HCT116 (cell line): ENCODE data around the gene ARSB. TPM values are rescaled to one million over a fixed set of nuclear protein-coding genes. Genes with fewer than 3 reads are reported as not detected.

Source experiments
- ATAC-seq: fragments of 200-7000 bp; cut with Tn5 transposase; 2 replicates; pipeline ENCODE4 v1.9.1; 2020; ENCODE audit warnings: mild to moderate bottlenecking, moderate library complexity
- BruUV-seq: library from RNA; stranded (reverse); fragments of 400-500 nt; replicated peaks from 2 replicates; lab custom pipeline; 2021; lab: Mats Ljungman, UMichigan
- CTCF ChIA-PET: fragments of 300-600 bp; sonication (Branson Sonifier 250); formaldehyde crosslinking; loops from one replicate; lab custom pipeline; 2021; ENCODE audit warnings: antibody characterized with exemption; lab: Charles Lee
- POLR2A ChIA-PET: fragments of 300-600, 350-600 bp; sonication (Branson Sonifier 250); formaldehyde crosslinking; loops from one replicate; lab custom pipeline; 2021; ENCODE audit warnings: antibody characterized with exemption; lab: Charles Lee
- RAD21 ChIA-PET, 2 experiments: fragments of 300-600 bp; sonication (Branson Sonifier 250); formaldehyde crosslinking; loops; one replicate each; lab custom pipeline; 2023; ENCODE audit warnings: low total read pairs in 2 of 2; ENCODE audit not compliant: uncharacterized antibody in 2 of 2, unreplicated experiment in 2 of 2, low non-redundant PET in 1 of 2; lab: Charles Lee
- DNase-seq: peaks from one replicate; pipeline ENCODE4 v3.0.0-alpha.2; 2010; ENCODE audit warnings: low read depth, low spot score
- H2AFZ ChIP-seq: fragments of 200-600 bp; shearing (Covaris generic), sonication (generic); 2 replicates; pipeline ENCODE4 v1.6.1; 2017; ENCODE audit warnings: low read depth, mixed run types, mixed read lengths, antibody characterized with exemption, low read length; ENCODE audit not compliant: poor library complexity, severe bottlenecking
- H3K27ac ChIP-seq: 2 replicates; pipeline ENCODE4 v1.5.1; 2012; ENCODE audit warnings: low read depth, low read length
- H3K27me3 ChIP-seq: fragments of 200-600 bp; sonication (generic); 2 replicates; pipeline ENCODE4 v1.6.1; 2016; ENCODE audit warnings: mixed run types, low read length, mixed read lengths; ENCODE audit not compliant: insufficient read depth
- H3K36me3 ChIP-seq, 2 experiments: fragments of 200-500 bp in 1 of 2; fragments of 200-600 bp in 1 of 2; sonication (Bioruptor generic) in 1 of 2; sonication (generic) in 1 of 2; 2 replicates each; pipeline versions ENCODE4 v1.5.1 to v1.6.1; 2014 to 2016; ENCODE audit warnings: low read length in 2 of 2, inconsistent platforms in 1 of 2, mixed read lengths in 1 of 2, mixed run types in 1 of 2; ENCODE audit not compliant: insufficient read depth in 2 of 2, control insufficient read depth in 1 of 2
- H3K4me1 ChIP-seq, 2 experiments: fragments of 200-600 bp in 1 of 2; sonication (generic) in 1 of 2; 2 replicates each; pipeline versions ENCODE4 v1.5.1 to v1.6.1; 2012 to 2017; ENCODE audit warnings: low read length in 2 of 2, inconsistent platforms in 1 of 2, mild to moderate bottlenecking in 1 of 2, mixed read lengths in 1 of 2, mixed run types in 1 of 2, moderate library complexity in 1 of 2; ENCODE audit not compliant: insufficient read depth in 2 of 2, control insufficient read depth in 1 of 2
- H3K4me2 ChIP-seq: fragments of 200-600 bp; sonication (generic); 2 replicates; pipeline ENCODE4 v1.6.1; 2017; ENCODE audit warnings: mixed run types, low read length, mixed read lengths
- H3K4me3 ChIP-seq, 2 experiments: fragments of 200-600 bp in 1 of 2; sonication (generic) in 1 of 2; replicated peaks in 1 of 2; 2 replicates each; pipeline ENCODE4 v1.5.1; 2011 to 2016; ENCODE audit warnings: low read length in 2 of 2, control low read depth in 1 of 2, low read depth in 1 of 2, mild to moderate bottlenecking in 1 of 2, mixed read lengths in 1 of 2, mixed run types in 1 of 2
- H3K79me2 ChIP-seq: fragments of 200-600 bp; sonication (generic); 2 replicates; pipeline ENCODE4 v1.6.1; 2017; ENCODE audit warnings: mild to moderate bottlenecking, mixed run types, low read length, moderate library complexity, mixed read lengths; ENCODE audit not compliant: insufficient read depth
- H3K9ac ChIP-seq: fragments of 200-600 bp; sonication (generic); 2 replicates; pipeline ENCODE4 v1.6.1; 2016; ENCODE audit warnings: low read length, mixed read lengths
- H3K9me2 ChIP-seq: fragments of 200-600 bp; sonication (generic), shearing (Covaris generic); 2 replicates; pipeline ENCODE4 v1.6.1; 2017; ENCODE audit warnings: mixed run types, mild to moderate bottlenecking, moderate library complexity; ENCODE audit not compliant: insufficient read depth
- H3K9me3 ChIP-seq, 2 experiments: fragments of 200-500 bp in 1 of 2; fragments of 200-600 bp in 1 of 2; sonication (Bioruptor generic) in 1 of 2; sonication (generic) in 1 of 2; 2 replicates each; pipeline ENCODE4 v1.6.1; 2014 to 2017; ENCODE audit warnings: low read length in 2 of 2, mixed read lengths in 2 of 2, inconsistent platforms in 1 of 2, low read depth in 1 of 2, mild to moderate bottlenecking in 1 of 2, mixed run types in 1 of 2, moderate library complexity in 1 of 2; ENCODE audit not compliant: control insufficient read depth in 1 of 2, insufficient read depth in 1 of 2
- H4K20me1 ChIP-seq: fragments of 200-600 bp; sonication (generic), shearing (Covaris generic); 2 replicates; pipeline ENCODE4 v1.6.1; 2017; ENCODE audit warnings: mixed run types, mild to moderate bottlenecking, moderate library complexity; ENCODE audit not compliant: insufficient read depth
- CBX3 ChIP-seq: IDR thresholded peaks from 2 replicates; pipeline ENCODE4 v1.6.1; 2012; ENCODE audit warnings: low read depth
- CEBPB ChIP-seq: IDR thresholded peaks from 2 replicates; pipeline ENCODE4 v1.6.1; 2012; ENCODE audit warnings: low read depth
- ELF1 ChIP-seq: IDR thresholded peaks from 2 replicates; pipeline ENCODE4 v1.6.1; 2012; ENCODE audit warnings: low read depth, borderline replicate concordance
- FOSL1 ChIP-seq: IDR thresholded peaks from 2 replicates; pipeline ENCODE4 v1.6.1; 2012; ENCODE audit warnings: low read depth
- MAX ChIP-seq: IDR thresholded peaks from 2 replicates; pipeline ENCODE4 v1.6.1; 2012
- POLR2A ChIP-seq: IDR thresholded peaks from 2 replicates; pipeline ENCODE4 v1.7.0; 2011; ENCODE audit warnings: borderline replicate concordance; ENCODE audit not compliant: insufficient read depth, insufficient read length; ENCODE audit errors: extremely low read depth
- POLR2AphosphoS5 ChIP-seq: IDR thresholded peaks from 2 replicates; pipeline ENCODE4 v1.6.1; 2011; ENCODE audit warnings: mild to moderate bottlenecking, low read depth, low read length, moderate library complexity
- SIN3A ChIP-seq: IDR thresholded peaks from 2 replicates; pipeline ENCODE4 v1.6.1; 2012; ENCODE audit warnings: low read depth
- SP1 ChIP-seq: IDR thresholded peaks from 2 replicates; pipeline ENCODE4 v1.6.1; 2012; ENCODE audit warnings: low read depth
- TCF7L2 ChIP-seq: IDR thresholded peaks from 2 replicates; pipeline ENCODE4 v1.7.0; 2011; ENCODE audit warnings: borderline replicate concordance, inconsistent platforms; ENCODE audit not compliant: insufficient read depth, insufficient read length; ENCODE audit errors: extremely low read depth
- YY1 ChIP-seq: IDR thresholded peaks from 2 replicates; pipeline ENCODE4 v1.6.1; 2011; ENCODE audit warnings: low read length, low read depth, moderate library complexity, mild to moderate bottlenecking; ENCODE audit not compliant: insufficient replicate concordance; ENCODE audit errors: extremely low read depth
- ZFX ChIP-seq: fragments of 450-650 bp; IDR thresholded peaks from 2 replicates; pipeline ENCODE4 v1.6.1; 2017
- ZNF274 ChIP-seq: fragments of 200-500 bp; sonication (Bioruptor generic); IDR thresholded peaks from 2 replicates; pipeline ENCODE4 v1.6.1; 2014; ENCODE audit warnings: mild to moderate bottlenecking, low read depth, low read length, inconsistent platforms
- intact Hi-C: fragments of 100-400 bp; cut with micrococcal nuclease; formaldehyde crosslinking; loops from 2 replicates; pipeline ENCODE4 v1.10.0; 2022
- total RNA-seq: library from RNA; stranded (reverse); gene quantifications from one replicate; pipeline ENCODE4 v1.2.1, GENCODE V29; 2021; ENCODE audit not compliant: unreplicated experiment
- TF ChIP-seq, protein P1 (sequence below): IDR thresholded peaks from 2 replicates; pipeline ENCODE4 v1.6.1; 2012

ARSB gene
- total RNA-seq, 1 experiment from 2014 or later: 4.8 TPM

DNA sequence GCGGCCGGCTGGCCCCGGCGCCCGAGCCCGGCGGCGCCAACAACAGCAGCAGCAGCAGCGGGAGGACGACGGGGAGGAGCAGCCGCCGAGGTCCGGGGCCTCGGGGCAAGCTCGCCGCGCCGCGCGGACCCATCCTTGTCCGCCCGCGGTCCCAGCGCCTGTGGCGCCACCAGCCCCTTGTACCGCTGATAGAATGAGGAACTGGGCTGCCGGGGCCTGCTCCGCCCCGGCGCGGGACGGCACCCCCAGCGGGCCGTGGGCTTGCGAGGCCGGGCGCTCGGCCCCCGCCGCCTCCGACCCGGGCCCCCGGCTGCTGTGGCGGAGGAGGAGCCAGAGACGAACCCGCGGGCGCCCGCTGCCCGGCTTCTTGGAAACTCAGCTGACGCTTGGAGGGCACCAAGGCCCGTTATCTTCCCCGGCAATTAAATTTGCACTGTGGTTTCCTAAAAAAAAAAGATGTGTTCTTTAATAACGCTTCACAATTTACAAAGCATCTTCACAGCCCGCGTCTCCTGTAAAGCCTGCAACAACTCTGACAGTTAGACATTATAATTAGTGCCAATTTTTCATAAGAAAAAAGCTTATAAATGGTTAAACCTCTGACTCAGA, at the start of gene ARSB (continued):
- no peak for TF ChIP-seq TCF7L2
- no peak for TF ChIP-seq CEBPB
- TF ChIP-seq POLR2A: no peak
- TF ChIP-seq ZFX: peak; percentile 90
- peak; percentile 84 for TF ChIP-seq SIN3A
- no peak for TF ChIP-seq POLR2AphosphoS5

DNA sequence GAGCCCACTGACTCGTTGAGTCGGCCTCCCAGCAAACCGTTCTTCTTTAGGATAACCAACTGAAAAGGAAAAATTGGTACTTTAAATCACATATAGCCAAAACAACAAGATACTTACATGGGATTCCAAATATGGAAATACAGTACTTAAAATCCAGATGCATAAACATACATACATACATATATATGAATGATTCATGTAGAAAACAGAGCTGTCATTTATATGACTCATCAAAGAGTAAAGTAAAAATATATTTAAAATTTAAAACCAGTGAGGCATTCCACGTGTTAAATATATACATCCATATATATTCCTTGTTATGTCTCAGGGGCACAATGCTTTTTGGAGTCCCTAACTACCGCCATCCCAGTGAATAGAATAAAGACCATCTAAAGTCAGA, 47.7 kb upstream of the ARSB start:
- ChIA-PET CTCF (interaction anchor here (1.4 kb wide), 1 partner anchor 8 kb away, joined by 3 read pairs; no protein-coding TSS in a partner anchor), RAD21 (no interaction called here), POLR2A (no interaction called here)
- Histone ChIP-seq H3K4me1 (no peaks in the 10 kb centered on the region), H3K9me3 (no peaks in the 10 kb centered on the region), H2AFZ (no peak overlapping the region), H4K20me1 (no peaks in the 10 kb centered on the region), H3K27ac (no peak overlapping the region), H3K36me3 (no peaks in the 10 kb centered on the region), H3K4me2 (no peak overlapping the region), H3K4me3 (no peak overlapping the region), H3K27me3 (no peaks in the 10 kb centered on the region), H3K79me2 (no peaks in the 10 kb centered on the region), H3K9me2 (no peaks in the 10 kb centered on the region), H3K9ac (no peak overlapping the region)
- ATAC-seq (no peak), DNase-seq (no peak)
- TF ChIP-seq ELF1 (no peak), TCF7L2 (no peak), ZNF274 (no peak), POLR2A (no peak), YY1 (no peak), SP1 (no peak), FOSL1 (no peak), CBX3 (no peak), ZFX (no peak), MAX (no peak)
- TF ChIP-seq, protein P1, sequence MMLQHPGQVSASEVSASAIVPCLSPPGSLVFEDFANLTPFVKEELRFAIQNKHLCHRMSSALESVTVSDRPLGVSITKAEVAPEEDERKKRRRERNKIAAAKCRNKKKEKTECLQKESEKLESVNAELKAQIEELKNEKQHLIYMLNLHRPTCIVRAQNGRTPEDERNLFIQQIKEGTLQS: no peak
- intact Hi-C loops: no loop called here
- no TSS peak for BruUV-seq
